SH-SY5Y (cell line): ENCODE measurements around the gene ELMO1.

Experiments used
- GATA2 ChIP-seq: IDR thresholded peaks from 2 replicates; pipeline ENCODE4 v1.6.1; 2011; ENCODE audit warnings: mild to moderate bottlenecking, low read depth, low read length
- GATA3 ChIP-seq: IDR thresholded peaks from 2 replicates; pipeline ENCODE4 v1.6.1; 2011; ENCODE audit warnings: low read depth, mild to moderate bottlenecking, low read length, moderate library complexity

ELMO1 gene

GRCh38 chr7:36942541-36942940 lies 506.1 kb downstream of the ELMO1 start:
- TF ChIP-seq GATA2 (no peak), GATA3 (no peak)

GRCh38 chr7:36942025-36942424 lies 506.6 kb downstream of the ELMO1 start:
- no peak for TF ChIP-seq GATA3
- no peak for TF ChIP-seq GATA2

- TF ChIP-seq GATA2: no peak
- TF ChIP-seq GATA3: no peak
These were observed 507.3 kb downstream of the ELMO1 start for GRCh38 chr7:36941359-36941758.

GRCh38 chr7:36939816-36940215 lies 508.8 kb downstream of the ELMO1 start:
- TF ChIP-seq GATA3 (no peak), GATA2 (no peak)

GRCh38 chr7:36937754-36938563 lies 510.7 kb downstream of the ELMO1 start:
- TF ChIP-seq GATA2 (no peak), GATA3 (no peak)

- TF ChIP-seq GATA3 (no peak), GATA2 (no peak)
These were observed 516.8 kb downstream of the ELMO1 start for GRCh38 chr7:36931892-36932291.

- TF ChIP-seq GATA2 (no peak), GATA3 (no peak)
These were observed 518.9 kb downstream of the ELMO1 start for GRCh38 chr7:36929791-36930190.

- TF ChIP-seq GATA3 (no peak), GATA2 (no peak)
These were observed 519.9 kb downstream of the ELMO1 start for GRCh38 chr7:36928718-36929117.

GRCh38 chr7:36928311-36928710 lies 520.4 kb downstream of the ELMO1 start:
- TF ChIP-seq GATA3: no peak
- TF ChIP-seq GATA2: no peak

GRCh38 chr7:36925691-36926090 lies 523.0 kb downstream of the ELMO1 start:
- TF ChIP-seq GATA3 (no peak), GATA2 (no peak)

- TF ChIP-seq GATA2 (peak; percentile 65; the same call in 1 of the 2 replicates), GATA3 (no peak)
These were observed 523.5 kb downstream of the ELMO1 start for GRCh38 chr7:36925207-36925606.

GRCh38 chr7:36923943-36924436 lies 524.7 kb downstream of the ELMO1 start:
- TF ChIP-seq GATA2 (no peak), GATA3 (no peak)

- TF ChIP-seq GATA3 (no peak), GATA2 (no peak)
These were observed 525.5 kb downstream of the ELMO1 start for GRCh38 chr7:36923185-36923584.

GRCh38 chr7:36920433-36920832 lies 528.2 kb downstream of the ELMO1 start:
- TF ChIP-seq GATA2 (no peak), GATA3 (no peak)

- TF ChIP-seq GATA2: no peak
- TF ChIP-seq GATA3: no peak
These were observed 528.9 kb downstream of the ELMO1 start for GRCh38 chr7:36919738-36920137.
